Activated CD4-positive, alpha-beta T cell treated with anti-CD3 and anti-CD28 coated beads, Interleukin-2, amount 50 U/mL, for 48 hours (primary cell): ENCODE data around the gene USP3.

Experiments used
- DNase-seq, 2 experiments: peaks; one replicate each; pipeline ENCODE4 v3.0.0-alpha.2; 2020

Gene USP3

GRCh38 chr15:63497642-63498467 lies 6.5 kb upstream of the USP3 start:
- no peak for DNase-seq

DNA sequence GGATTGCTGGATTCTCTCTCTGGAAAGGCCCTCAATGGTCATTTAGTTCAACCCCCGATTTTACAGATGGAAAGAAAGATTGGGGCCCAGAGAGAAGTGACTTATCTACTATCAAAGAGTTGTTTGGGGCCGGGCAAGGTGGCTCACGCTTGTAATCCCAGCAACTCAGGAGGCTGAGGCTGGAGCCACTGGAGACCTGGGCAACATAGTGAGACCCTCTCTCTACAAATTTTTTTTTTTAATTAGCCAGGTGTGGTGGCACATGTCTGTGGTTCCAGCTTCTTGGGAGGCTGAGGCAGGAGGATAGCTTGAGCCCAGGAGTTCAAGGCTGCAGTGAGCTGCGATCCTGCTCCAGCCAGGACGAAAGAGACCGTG lies 5.2 kb upstream of the USP3 start:
- no peak for DNase-seq

GRCh38 chr15:63499611-63500010 lies 4.8 kb upstream of the USP3 start:
- DNase-seq, result no peak

DNA sequence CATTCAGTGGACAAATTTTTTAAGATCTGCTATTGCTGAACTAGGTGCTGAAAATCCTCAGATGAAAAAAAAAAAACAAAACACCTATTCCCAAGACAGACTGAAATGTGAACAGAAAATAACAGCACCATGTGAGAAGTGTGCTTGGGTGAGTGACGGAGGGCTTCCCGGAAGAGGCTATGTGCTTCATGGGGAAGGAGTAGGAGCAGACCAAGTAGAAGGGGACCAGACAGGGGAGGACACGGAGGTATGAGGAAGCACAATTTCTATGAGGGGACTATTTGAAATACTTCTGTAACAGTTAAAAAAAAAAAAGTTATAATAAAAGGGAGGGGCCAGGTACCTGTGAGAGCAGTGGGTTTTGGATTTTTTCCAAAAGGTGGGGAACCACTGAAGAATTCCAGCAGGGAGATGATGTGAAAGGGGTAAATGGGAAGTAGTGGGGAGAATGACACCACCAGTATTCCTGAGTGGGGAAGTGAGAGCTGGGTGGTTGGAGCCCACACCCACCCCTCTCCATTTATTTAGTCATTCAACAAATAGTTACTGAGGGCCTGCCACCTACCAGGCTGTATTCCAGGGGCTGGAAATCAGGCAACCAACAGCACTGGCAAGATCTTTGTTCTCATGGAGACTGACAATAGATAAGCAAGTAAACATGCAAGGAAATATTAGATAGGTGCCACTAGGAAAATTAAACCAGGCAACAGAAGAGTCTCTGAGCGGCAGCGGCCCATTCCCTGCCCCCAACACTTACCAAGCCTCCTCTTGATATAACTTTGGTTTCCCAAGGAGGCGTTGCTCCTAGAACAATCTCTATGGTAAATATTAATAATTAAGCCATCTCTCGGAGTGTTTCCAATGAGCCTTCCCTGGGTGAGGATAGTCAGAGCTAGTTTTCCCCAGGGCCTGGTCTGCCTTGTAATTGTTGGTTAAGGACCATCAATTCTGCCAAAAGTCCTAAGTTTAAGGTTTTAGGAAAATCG lies 3.8 kb upstream of the USP3 start:
- DNase-seq, result no peak

GRCh38 chr15:63501256-63502089 lies 2.9 kb upstream of the USP3 start:
- no peak for DNase-seq

DNA sequence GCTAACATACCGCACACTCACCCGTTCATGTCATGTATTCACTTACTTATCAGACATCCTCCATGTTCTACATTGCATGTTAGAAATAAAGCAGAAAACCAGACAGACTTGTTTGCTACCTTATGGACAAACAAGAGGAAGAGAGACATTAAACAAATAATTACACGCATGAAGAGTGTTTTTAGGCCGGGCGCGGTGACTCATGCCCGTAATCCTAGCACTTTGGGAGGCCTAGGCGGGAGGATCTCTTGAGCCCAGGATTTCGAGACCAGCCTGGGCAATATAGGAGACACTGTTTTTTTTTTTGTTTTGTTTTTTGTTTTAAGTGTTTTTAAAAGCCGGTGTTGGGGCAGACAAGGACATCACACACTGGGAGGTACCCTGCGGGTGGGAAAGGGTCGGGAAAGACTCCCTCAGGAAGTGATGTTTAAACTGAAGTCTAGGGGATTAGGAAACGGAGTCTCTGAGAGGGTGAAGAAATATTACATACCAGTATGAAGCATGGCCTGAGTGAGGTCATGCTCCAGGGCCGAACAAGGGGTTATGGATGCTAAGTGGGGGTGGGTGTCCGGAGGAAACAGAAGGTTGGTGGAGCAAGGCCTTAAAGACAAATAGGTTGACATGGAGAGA lies 2.1 kb upstream of the USP3 start:
- no peak for DNase-seq

DNA sequence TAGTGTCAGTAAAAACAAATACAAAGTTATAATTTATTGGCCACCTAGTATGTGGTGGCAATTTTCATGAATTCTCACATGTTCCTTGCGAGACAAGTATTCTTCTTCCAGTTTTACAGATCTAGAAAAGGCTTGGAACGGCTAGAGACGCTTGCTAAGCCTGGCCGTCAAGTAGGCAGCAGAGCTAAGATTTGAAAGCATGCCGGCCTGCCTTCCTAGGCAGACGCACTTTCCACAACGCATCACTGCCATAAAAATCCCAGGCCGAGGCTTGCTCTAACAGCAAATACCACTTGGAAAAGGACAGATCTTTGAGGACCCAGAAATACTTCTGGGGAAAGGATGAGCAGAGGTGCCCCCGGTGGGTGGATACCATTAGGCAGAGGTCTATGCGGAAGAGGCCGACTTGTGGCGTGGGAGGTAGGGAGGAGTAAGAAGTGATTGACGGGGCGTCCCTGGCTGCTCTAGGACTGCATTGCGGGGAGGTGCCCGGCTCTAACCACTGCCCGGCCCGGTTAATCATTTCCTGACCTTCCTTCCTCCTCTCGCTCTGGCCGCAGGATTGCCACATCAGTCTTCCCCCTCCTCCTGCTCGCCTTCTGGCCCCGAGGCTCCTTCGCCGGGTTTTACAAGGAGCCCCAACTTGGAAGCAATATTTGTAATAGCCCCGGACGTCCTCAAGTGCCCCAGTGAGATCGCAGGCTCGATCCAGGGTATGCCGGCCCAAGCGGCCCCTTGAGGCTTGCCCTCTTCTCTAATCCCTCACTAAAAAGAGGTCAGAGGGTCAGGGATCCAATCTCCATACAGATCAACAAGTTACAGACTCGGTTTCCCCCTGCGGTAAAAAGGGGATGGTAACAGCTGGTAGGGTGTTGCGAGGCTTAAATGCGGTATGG lies 1.3 kb upstream of the USP3 start:
- DNase-seq, result peak; percentile 80 to 88

DNA sequence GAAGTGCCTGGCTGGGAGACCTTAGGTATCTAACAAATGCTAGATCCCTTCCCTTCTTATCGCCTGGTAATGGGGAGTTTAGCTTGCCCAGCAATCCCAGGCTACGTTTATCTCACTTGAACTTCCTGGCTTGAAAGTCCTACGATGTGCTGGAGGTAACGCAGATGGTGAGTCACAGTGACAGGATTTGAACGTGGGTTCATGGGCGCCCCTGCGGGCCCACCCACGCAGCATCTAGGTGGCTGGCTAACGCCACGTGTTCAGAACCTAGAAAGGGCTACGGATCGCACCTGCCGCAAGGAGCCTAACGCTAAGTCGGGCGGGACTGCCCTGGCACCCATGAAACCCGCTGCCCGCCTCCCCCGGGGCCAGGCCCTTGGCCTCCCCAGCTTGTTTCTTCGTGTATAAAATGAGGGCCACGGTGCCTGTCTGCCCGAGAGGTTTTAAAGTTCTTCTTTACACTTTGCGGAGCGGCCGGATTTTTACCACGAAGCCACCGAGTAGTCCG lies 600 bp upstream of the USP3 start:
- DNase-seq, result peak; percentile 81 to 86

DNA sequence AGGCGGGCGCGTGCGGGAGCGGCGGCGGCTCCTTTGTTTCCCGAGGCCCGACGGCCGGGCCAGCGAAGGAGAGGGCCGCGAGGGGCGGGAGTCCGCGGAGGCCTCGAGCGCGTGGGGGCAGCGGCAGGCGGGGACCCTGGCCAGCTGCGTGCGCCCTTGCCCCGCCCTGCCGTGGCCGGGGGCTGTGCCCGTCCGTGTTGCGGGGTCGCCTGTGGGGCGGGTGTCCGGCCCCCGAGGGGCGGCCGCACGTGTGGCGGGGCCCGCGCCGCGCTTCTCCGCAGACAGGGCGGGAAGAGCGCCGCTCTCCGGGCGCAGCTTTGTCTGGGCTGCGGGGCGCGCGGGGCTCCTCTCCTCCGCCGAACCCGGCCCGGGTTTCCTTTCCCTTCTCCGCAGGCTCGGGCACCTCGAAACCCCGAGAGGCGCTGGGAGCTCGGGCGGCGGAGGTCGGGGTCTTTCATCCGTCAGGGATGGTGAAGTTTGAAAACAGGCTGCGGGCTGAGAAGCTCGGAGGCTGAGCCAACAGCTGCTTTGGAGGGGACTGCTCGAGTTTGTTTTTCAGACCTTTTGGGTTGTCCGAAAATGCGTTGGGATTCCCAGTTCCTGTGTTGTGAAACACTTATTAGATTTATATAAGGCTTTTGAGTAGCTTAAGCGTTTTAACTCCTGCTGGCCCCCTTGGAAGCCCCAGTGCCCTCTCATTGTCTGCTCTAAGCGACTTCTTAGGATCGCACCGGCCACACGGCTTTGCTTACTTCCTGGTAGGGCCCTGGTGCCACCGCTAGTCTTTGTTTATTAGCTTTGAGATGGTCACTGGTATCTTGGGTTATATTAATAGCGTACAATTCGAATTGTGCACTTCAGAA lies 817 bp downstream of the USP3 start:
- peak; percentile 49 to 58 for DNase-seq

GRCh38 chr15:63505842-63506222 lies 1.4 kb downstream of the USP3 start:
- no peak for DNase-seq

DNA sequence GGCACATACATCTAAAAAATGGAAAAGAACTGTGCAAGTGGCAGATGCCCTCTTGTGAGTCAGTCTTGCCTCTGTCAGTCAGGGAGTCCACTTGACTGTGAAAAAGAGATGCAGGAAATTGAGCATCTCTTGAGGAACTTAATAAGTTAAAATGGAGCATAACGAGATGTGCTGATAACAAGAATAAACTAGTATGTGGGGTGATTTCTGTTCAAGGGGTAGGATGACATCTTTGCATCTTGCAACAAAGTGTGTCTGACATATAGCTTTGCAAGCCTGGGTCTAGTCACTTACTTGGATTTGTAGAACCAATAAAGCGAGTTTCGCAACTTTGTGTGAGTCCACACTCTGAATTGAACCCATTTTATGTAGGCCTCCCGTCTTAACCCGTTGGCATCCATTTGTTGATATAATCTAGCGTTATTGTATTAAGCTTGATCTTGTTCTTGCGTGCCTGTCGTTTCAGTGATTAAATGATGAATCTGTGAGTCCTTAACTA lies 2.2 kb downstream of the USP3 start:
- no peak for DNase-seq

GRCh38 chr15:63507878-63508818 lies 3.8 kb downstream of the USP3 start:
- no peak for DNase-seq

GRCh38 chr15:63509056-63509954 lies 4.9 kb downstream of the USP3 start:
- DNase-seq, result no peak

GRCh38 chr15:63509955-63510940 lies 5.9 kb downstream of the USP3 start:
- DNase-seq, result no peak

DNA sequence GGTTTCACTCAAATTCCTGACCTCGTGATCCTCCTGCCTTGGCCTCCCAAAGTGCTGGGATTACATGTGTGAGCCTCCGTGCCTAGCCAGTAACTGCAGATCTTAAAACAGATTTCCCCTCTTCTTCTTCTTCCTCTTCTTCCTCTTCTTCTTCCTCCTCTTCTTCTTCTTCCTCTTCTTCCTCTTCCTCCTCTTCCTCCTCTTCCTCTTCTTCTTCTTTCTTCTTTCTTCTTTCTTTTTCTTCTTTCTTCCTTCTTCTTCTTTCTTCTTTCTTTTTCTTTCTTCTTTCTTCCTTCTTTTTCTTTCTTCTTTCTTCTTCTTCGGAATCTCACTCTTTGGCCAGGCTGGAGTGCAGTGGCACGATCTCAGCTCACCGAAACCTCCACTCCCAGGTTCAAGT lies 7.8 kb downstream of the USP3 start:
- DNase-seq, result no peak

- no peak for DNase-seq
Observed at GRCh38 chr15:63513271-63513670, 8.9 kb downstream of the USP3 start.
